ENCODE measurements around the gene DNMBP. TPM values are rescaled to one million over a fixed set of nuclear protein-coding genes. Genes with fewer than 3 reads are reported as not detected.
A peak's percentile ranks its signal among the peaks of the same experiment; 100 is the strongest.

Gene DNMBP
- total RNA-seq, 1 experiment from 2014 or later = 60.3 TPM

DNA sequence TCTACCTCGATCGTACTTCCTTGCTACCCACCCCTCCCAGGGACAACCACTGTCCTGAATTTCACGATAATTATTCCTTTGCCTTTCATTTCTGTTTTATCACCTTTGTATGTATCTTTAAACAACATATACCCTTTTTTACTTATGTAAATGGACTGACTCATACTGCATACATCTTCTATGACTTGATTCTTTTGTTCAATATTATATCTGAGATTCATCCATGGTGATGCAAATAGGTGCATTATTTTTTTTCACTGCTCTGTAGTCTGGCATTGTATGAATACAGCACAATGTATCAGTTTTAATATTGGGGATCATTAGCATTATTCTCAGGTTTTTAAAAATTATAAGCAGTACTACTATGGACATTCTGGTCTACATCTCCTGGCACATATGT is 157.9 kb downstream of the DNMBP start:
- Histone ChIP-seq H3K9me3 (ENCODE audit: control insufficient read depth in 1 of 2, insufficient read depth in 1 of 2, low read depth in 1 of 2, low read length in 2 of 2) (no peaks in the 10 kb centered on the region), H3K27ac (ENCODE audit: low read depth, low read length) (no peak overlapping the region), H2AFZ (ENCODE audit: low read depth, low read length, poor library complexity, severe bottlenecking) (no peak overlapping the region), H3K4me2 (ENCODE audit: low read length) (no peak overlapping the region), H3K4me3 (replicated peaks in 1 of 2; ENCODE audit: low read depth in 1 of 2, low read length in 2 of 2) (no peak overlapping the region), H3K9ac (ENCODE audit: low read length) (no peak overlapping the region), H3K4me1 (ENCODE audit: control insufficient read depth in 1 of 2, insufficient read depth in 2 of 2, low read length in 2 of 2) (no peaks in the 10 kb centered on the region), H3K27me3 (ENCODE audit: insufficient read depth, low read length) (no peaks in the 10 kb centered on the region), H3K79me2 (ENCODE audit: insufficient read depth, low read length) (no peaks in the 10 kb centered on the region), H4K20me1 (ENCODE audit: insufficient read depth) (no peaks in the 10 kb centered on the region), H3K36me3 (ENCODE audit: control insufficient read depth in 1 of 2, insufficient read depth in 2 of 2, low read length in 2 of 2) (peaks cover 18 to 47% of the 10 kb centered on the region in 2 experiments; a peak in 3 of 4 replicates), H3K9me2 (ENCODE audit: insufficient read depth) (no peaks in the 10 kb centered on the region)
- ChIA-PET RAD21 (ENCODE audit: low non-redundant PET in 1 of 2, low total read pairs in 2 of 2, uncharacterized antibody in 2 of 2, unreplicated experiment in 2 of 2) (interaction anchor here in 1 of 2 experiments (0.6 kb wide), 1 partner anchor 587 kb away, joined by 3 read pairs; no protein-coding TSS in a partner anchor), CTCF (no interaction called here), POLR2A (no interaction called here)
- no peak for DNase-seq (ENCODE audit: low read depth, low spot score)
- TF ChIP-seq SP1 (IDR thresholded peaks at IDR 0.05; ENCODE audit: low read depth) (no peak), SIN3A (IDR thresholded peaks at IDR 0.05; ENCODE audit: low read depth) (no peak)
- TSS peak; percentile 36 for BruUV-seq (replicated peaks)
- intact Hi-C loops (cut with micrococcal nuclease) = loop anchor here (10.0 kb wide), 1 partner anchor 663 kb away; the partner anchor contains the start of gene SEC31B
- ATAC-seq = no peak

DNA sequence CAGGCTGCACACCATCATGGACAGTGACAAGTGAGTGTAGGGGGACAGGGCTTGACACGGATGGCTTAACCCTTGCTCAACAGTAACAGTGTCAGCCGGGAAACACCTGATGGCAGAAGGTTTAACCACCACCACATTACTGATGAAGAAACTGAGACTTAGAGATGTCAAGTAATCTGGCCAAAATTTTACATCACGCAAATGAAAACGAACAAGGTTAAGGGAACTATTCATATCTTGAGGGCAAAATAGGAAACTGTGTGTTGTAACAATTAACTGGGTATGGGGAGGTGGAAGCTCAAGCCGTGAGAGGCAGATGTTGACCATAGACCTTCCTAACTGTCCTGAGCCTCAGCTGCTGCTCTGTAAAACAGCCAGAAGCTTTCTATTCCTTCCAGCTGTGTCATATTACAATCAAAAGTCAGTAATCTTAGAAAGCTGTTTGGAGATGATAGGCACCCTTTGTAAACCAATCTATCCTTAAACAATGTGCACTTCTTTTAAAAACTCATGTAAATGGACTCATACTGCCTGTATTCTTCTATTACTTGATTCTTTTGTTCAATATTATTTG is 158.9 kb downstream of the DNMBP start:
- RAD21 ChIA-PET (ENCODE audit: low non-redundant PET in 1 of 2, low total read pairs in 2 of 2, uncharacterized antibody in 2 of 2, unreplicated experiment in 2 of 2) = interaction anchor here in 1 of 2 experiments (0.6 kb wide), 1 partner anchor 11 kb away, joined by 3 read pairs; no protein-coding TSS in a partner anchor
- Histone ChIP-seq H3K9me3 (ENCODE audit: control insufficient read depth in 1 of 2, insufficient read depth in 1 of 2, low read depth in 1 of 2, low read length in 2 of 2) (no peaks in the 10 kb centered on the region), H3K4me2 (ENCODE audit: low read length) (no peak overlapping the region), H3K4me3 (replicated peaks in 1 of 2; ENCODE audit: low read depth in 1 of 2, low read length in 2 of 2) (no peak overlapping the region), H2AFZ (ENCODE audit: low read depth, low read length, poor library complexity, severe bottlenecking) (no peak overlapping the region), H3K9ac (ENCODE audit: low read length) (no peak overlapping the region), H3K79me2 (ENCODE audit: insufficient read depth, low read length) (no peaks in the 10 kb centered on the region), H3K27ac (ENCODE audit: low read depth, low read length) (no peak overlapping the region), H4K20me1 (ENCODE audit: insufficient read depth) (no peaks in the 10 kb centered on the region), H3K4me1 (ENCODE audit: control insufficient read depth in 1 of 2, insufficient read depth in 2 of 2, low read length in 2 of 2) (no peaks in the 10 kb centered on the region), H3K9me2 (ENCODE audit: insufficient read depth) (no peaks in the 10 kb centered on the region), H3K36me3 (ENCODE audit: control insufficient read depth in 1 of 2, insufficient read depth in 2 of 2, low read length in 2 of 2) (peaks cover 26 to 56% of the 10 kb centered on the region in 2 experiments; a peak in 3 of 4 replicates), H3K27me3 (ENCODE audit: insufficient read depth, low read length) (no peaks in the 10 kb centered on the region)
- BruUV-seq (replicated peaks) = no TSS peak
- CTCF ChIA-PET = no interaction called here
- DNase-seq (ENCODE audit: low read depth, low spot score) (no peak), ATAC-seq (no peak)
- intact Hi-C loops (cut with micrococcal nuclease) = loop anchor here (10.0 kb wide), 1 partner anchor 664 kb away; the partner anchor contains the start of gene SEC31B
- POLR2A ChIA-PET = interaction anchor here (1.0 kb wide), 1 partner anchor 10 kb away, joined by 3 read pairs; no protein-coding TSS in a partner anchor
- TF ChIP-seq ZFX (IDR thresholded peaks at IDR 0.05) (no peak), EZH2 (IDR thresholded peaks at IDR 0.05) (no peak), SP1 (IDR thresholded peaks at IDR 0.05; ENCODE audit: low read depth) (no peak), JUND (IDR thresholded peaks at IDR 0.05) (no peak), ELF1 (IDR thresholded peaks at IDR 0.05; ENCODE audit: borderline replicate concordance, low read depth) (no peak), SRF (IDR thresholded peaks at IDR 0.05; ENCODE audit: low read depth) (no peak), TCF7L2 (IDR thresholded peaks at IDR 0.05; ENCODE audit: borderline replicate concordance, extremely low read depth, insufficient read depth, insufficient read length) (no peak), ZNF274 (IDR thresholded peaks at IDR 0.05; ENCODE audit: low read depth, low read length) (no peak), SIN3A (IDR thresholded peaks at IDR 0.05; ENCODE audit: low read depth) (no peak), EGR1 (IDR thresholded peaks at IDR 0.05; ENCODE audit: low read depth) (no peak), FOSL1 (IDR thresholded peaks at IDR 0.05; ENCODE audit: low read depth) (no peak), POLR2A (IDR thresholded peaks at IDR 0.05; ENCODE audit: borderline replicate concordance, extremely low read depth, insufficient read depth, insufficient read length) (no peak)
- TF ChIP-seq, protein P1, sequence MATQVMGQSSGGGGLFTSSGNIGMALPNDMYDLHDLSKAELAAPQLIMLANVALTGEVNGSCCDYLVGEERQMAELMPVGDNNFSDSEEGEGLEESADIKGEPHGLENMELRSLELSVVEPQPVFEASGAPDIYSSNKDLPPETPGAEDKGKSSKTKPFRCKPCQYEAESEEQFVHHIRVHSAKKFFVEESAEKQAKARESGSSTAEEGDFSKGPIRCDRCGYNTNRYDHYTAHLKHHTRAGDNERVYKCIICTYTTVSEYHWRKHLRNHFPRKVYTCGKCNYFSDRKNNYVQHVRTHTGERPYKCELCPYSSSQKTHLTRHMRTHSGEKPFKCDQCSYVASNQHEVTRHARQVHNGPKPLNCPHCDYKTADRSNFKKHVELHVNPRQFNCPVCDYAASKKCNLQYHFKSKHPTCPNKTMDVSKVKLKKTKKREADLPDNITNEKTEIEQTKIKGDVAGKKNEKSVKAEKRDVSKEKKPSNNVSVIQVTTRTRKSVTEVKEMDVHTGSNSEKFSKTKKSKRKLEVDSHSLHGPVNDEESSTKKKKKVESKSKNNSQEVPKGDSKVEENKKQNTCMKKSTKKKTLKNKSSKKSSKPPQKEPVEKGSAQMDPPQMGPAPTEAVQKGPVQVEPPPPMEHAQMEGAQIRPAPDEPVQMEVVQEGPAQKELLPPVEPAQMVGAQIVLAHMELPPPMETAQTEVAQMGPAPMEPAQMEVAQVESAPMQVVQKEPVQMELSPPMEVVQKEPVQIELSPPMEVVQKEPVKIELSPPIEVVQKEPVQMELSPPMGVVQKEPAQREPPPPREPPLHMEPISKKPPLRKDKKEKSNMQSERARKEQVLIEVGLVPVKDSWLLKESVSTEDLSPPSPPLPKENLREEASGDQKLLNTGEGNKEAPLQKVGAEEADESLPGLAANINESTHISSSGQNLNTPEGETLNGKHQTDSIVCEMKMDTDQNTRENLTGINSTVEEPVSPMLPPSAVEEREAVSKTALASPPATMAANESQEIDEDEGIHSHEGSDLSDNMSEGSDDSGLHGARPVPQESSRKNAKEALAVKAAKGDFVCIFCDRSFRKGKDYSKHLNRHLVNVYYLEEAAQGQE (IDR thresholded peaks at IDR 0.05; ENCODE audit: low read depth) = no peak
- TF ChIP-seq, protein P2, sequence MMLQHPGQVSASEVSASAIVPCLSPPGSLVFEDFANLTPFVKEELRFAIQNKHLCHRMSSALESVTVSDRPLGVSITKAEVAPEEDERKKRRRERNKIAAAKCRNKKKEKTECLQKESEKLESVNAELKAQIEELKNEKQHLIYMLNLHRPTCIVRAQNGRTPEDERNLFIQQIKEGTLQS (IDR thresholded peaks at IDR 0.05) = no peak
- TF ChIP-seq, protein P3, sequence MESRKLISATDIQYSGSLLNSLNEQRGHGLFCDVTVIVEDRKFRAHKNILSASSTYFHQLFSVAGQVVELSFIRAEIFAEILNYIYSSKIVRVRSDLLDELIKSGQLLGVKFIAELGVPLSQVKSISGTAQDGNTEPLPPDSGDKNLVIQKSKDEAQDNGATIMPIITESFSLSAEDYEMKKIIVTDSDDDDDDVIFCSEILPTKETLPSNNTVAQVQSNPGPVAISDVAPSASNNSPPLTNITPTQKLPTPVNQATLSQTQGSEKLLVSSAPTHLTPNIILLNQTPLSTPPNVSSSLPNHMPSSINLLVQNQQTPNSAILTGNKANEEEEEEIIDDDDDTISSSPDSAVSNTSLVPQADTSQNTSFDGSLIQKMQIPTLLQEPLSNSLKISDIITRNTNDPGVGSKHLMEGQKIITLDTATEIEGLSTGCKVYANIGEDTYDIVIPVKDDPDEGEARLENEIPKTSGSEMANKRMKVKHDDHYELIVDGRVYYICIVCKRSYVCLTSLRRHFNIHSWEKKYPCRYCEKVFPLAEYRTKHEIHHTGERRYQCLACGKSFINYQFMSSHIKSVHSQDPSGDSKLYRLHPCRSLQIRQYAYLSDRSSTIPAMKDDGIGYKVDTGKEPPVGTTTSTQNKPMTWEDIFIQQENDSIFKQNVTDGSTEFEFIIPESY (IDR thresholded peaks at IDR 0.05; ENCODE audit: extremely low read depth, insufficient replicate concordance, low read length) = no peak
